Measurements from ENCODE around the gene INPP4A.

Gene INPP4A

DNA sequence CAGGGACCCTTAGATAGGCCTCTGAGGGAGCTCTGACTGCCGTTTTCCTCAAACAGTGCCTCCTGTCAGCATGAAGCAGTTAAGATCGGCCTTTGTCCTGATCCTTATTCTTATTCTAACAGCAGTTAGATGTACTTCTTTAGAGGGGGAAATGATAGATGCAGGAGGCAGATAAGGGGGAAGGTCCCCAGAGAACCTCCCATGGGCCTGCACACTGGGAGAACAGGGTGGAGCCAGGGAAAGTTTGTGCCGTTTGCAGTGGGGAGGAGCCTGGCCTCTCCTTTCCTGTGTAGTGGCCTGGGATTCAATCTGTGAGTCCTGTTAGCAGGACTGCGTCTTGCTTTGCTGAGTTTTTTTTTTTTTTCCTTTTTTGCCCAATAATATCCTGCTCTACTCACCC lies 7.9 kb upstream of the INPP4A start:
- DNase-seq (ENCODE audit: low read depth, low spot score), result no peak

DNA sequence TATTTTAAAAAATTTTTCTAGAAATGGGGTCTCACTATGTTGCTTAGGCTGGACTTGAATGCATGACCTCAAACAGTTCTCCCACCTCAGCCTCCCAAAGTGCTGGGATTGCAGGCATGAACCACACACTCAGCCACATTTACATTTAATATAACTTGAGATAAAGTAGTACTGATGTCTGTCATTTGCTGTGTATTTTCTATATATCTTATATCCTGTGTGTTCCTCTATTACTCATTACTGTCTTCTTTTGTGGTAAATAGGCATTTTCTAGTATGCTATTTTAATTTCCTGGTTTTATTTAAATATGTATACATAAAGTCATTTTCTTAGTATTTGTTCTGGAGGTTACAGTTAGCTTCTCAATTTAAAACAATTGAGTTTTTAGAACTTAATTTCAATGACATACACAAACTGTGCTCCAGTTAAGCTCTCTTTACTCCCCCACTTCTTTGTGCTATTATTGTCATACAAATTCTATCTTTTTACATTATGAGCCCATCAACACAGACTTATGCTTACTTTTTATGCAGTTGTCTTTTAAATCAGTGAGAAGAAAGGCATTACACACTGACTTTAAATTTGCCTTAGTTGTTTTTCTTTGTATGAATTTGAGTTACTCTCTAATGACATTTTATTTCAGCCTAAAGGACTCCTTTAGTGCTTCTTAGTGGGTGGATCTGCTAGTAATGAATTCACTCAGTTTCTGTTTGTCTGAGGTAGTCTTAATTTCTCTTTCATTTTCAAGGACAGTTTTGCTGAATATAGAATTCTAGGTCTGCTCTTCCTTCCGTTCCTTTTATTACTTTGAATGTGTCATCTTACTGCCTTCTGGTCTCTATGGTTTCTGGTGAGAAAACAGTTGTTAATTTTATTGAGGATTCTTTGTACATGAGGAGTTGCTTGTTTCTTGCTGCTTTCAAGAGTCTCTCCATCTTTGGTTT lies 6.2 kb upstream of the INPP4A start:
- no peak for DNase-seq (ENCODE audit: low read depth, low spot score)

DNA sequence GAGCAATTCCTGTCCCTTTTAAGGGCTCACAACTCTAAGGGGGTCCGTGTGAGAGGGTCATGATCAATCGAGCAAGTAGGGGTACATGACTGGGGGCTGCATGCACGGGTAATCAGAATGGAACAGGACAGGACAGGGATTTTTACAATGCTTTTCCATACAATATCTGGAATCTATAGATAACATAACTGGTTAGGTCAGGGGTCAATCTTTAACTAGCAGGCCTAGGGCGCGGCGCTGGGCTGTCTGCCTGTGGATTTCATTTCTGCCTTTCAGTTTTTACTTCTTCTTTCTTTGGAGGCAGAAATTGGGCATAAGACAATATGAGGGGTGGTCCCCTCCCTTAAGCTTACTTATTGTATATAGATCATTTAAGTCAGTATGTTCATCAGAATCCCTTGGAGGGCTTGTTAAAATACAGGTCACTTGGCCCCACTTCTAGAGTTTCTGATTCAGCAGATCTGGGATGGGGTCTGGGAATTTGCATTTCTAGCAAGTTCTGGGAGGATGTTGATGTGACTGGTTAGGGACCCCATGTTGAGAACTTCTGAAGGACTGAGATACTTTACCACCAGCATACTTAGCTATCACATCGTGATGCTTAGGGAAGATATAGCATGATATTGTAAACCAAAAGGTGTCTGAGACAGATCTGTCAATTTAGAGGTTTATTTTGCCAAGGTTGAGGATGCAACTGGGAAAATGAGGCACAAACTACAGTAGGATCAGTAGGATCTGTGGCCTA lies 2.8 kb upstream of the INPP4A start:
- DNase-seq (ENCODE audit: low read depth, low spot score), result no peak

DNA sequence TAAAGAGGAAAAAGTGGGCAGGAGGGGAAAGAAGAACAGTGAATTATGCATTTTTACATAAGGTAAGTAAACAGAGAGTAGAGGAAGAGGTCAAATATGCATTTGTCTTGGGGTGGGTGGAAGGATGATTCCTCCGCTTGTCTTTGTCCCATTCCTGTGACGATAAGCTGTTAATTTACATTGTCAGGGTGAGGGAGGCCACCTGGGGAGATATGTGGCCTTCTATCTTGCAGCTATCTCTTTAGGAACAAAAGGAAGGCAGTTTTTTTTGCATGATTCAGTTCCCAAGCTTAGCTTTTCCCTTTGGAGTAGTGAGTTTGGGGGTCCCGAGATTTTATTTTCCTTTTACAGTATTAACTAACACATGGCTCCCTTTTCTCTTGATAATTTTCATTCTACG lies 2.2 kb upstream of the INPP4A start:
- DNase-seq (ENCODE audit: low read depth, low spot score), result no peak

DNA sequence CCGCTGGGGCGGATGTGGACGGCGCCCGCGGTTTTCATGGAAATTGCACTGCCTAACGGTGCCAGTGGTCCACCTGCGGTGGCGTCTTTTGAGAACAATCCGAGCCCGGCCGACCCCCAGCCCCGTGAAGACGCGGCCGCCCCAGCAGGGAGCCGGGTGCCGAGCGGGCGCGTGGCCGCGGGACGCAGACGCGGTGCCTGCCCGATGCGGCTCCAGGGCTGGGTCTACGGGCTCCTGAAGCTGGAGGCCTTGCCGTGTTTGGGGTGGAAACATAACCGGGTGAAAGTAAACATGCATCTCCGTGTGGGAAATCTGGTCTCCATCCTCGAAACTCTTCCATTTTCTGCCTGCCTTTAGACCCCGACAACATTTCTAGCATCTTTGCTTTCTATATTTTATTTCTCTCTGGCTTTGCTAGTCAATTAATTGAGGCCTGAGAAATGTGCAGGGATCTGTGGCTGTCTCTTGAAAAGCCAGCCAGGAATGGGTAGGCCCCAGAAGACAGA lies 572 bp downstream of the INPP4A start:
- no peak for DNase-seq (ENCODE audit: low read depth, low spot score)

DNA sequence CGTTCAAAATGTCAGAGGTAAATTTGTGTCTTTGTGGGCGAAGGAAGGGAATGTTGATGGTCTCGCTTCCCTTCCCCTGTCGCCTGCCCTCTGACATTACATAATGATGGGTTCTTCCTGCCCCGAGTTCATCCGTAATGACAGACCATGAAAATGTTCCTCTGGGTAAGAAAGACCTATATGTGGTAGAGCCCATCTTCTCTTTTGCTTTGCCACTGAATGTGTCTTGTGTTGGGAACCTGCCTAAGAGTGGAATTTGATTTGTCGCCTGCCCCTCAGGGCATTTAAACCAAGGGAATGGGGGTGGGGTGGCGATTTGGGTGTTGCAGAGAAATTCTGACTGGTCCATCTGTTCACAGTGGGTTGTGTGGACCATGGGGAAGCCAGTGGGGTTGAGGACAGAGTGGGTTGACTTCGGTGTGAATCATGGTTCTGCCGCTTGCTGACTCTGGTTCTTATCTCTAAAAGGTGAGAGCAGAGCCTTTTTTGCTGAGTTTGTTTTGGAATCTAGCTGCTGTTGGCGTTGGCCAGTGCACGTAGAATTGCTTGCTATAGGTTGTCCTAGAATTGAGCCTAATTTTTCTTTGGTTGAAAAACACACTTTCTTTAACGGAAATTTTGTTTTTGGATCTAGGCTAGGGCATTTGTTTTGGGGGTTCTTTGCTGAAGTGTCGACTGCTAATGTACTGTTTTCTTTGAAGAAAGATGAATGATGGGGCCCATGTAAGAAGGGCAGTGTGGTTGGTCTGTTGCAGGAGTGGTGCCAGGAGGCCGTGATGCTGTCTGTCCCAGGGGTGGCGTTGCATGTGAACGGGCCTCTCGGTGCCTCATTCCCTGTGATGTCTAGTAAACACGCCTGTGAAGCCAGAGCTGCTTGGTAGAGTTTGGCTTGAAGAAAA lies 1.3 kb downstream of the INPP4A start:
- no peak for DNase-seq (ENCODE audit: low read depth, low spot score)

DNA sequence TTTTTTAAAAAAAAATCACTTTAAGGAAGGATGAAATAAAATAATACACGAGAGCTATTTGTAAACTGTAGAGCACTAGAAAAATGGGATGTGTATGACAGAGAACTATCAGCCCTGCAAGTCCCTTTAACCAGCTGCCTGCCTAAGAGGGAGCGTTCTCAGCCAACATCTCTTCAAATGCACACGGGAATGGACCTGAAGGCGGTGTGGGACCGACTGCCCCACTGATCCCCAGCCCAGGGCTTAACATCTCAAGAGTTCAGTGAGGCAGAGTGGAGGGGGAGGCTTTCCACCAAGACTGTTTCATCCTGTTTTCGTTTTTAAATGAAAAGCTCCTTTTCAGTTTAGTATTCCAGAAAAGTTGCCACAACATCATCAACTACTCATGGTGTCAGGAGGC lies 2.2 kb downstream of the INPP4A start:
- no peak for DNase-seq (ENCODE audit: low read depth, low spot score)

DNA sequence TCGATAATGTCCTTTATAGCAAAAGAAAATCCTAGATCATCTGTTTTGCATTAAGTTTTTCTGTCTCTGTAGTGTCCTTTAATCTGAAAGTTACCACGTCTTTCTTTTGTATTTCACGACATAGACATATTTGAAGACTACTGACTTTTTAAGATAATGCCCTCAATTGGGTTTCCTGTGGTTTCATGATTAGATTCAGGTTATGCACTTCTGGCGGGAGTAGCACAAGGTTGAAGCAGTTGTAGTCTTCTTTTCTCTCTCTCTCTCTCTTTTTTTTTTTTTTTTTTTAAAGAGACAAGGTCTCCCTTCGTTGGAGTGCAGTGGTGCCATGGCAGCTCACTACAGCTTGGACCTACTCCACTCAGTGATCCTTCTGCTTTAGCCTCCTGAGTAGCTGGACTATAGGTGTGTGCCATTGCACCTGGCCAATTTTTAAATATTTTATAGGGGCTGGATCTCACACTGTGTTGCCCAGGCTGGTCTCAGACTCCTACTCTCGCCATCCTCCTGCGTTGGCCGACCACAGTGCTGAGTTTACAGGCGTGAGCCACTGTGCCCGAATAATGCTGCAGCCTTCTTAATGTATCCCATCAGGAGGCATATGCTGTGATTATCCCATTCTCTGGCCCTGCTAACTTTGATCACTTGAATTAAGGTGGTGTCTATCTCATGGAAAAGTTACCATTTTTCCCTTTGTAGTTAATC lies 3.9 kb downstream of the INPP4A start:
- no peak for DNase-seq (ENCODE audit: low read depth, low spot score)

DNA sequence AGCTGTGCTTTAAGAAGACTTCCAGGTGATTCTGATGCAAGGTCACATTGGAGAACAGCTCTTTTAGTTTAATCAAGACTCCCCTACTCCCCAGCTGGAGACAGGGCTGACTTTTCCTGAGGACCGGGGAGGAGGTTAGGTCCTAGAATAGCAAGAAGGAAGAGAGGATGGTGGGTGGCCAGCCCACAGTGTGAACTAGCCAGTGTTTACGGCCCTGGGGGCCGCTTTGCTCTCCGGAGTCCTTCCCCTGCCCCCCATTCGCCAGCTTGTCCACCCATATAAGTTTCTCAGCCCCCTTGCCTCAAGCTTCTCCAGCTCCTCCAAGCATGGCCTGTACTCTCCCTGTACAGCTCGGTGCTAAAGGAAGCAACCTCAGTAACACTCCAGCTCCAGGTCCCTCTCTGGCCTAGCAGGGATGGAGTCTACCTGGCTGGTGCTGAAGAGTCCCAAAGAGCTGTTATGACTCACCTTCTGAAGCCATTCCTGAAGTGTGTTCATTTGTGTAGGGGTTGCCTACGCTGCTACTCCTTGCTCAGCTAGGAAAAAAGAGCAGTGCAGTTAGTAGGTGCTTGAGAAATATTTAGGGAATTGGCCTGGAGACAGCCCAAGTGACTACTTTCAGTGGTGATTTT lies 7.9 kb downstream of the INPP4A start:
- no peak for DNase-seq (ENCODE audit: low read depth, low spot score)

DNA sequence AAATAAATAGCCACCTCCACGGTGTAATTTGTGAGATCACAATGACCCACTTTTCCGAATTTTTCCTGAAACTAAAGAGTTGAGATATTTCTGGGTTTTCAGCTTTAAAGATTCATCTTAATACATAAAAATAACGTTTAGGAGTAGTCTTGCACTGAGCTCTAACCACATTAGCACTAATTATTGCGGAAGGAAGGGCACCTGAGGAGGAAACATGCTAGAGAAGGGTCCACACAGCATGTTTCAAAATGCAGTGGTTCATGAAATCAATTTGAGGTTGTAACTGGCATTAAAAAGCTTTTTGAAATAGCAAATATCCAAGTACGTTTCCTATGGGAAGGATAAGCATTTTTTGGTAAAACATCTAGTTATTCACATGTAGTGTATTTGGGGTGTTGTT lies 8.4 kb downstream of the INPP4A start:
- DNase-seq (ENCODE audit: low read depth, low spot score), result no peak

DNA sequence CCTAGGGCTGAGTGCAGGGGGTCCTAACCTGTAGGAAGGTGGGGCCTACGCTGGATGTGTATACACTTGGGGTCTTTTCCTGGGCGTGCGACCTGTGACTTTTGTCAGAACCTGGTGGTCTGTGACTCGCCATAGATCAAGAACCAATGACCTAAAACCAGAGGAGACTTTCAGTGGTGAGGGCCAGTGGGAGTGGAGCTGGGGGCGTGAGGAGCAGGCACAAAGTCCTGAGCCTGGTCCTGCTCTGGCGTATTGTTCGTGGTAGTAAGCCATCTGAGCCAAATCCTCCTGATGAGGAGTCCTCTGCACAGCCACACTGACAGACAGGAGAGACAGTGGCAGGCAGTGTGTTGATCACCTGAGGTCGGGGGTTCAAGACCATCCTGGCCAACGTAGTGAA lies 8.9 kb downstream of the INPP4A start:
- no peak for DNase-seq (ENCODE audit: low read depth, low spot score)

DNA sequence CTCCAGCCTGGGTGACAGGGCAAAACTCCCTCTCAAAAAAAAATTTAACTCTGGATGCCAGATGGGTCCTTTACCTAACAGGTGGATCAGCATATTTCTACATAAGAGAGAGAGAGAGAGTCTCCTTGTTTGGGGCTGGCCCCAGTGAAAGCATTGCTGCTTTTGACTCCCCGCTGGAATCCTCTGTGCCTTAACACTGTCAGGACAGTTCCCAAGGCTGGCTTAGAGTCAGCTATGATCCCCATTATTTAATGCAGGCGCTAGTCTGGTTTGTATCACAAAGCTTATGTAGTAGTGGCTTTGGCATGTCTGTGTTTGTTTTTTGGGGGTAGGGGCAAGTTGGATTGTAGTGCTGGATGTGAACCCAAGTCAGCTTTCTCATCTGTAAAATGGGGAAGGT lies 9.4 kb downstream of the INPP4A start:
- DNase-seq (ENCODE audit: low read depth, low spot score), result no peak

DNA sequence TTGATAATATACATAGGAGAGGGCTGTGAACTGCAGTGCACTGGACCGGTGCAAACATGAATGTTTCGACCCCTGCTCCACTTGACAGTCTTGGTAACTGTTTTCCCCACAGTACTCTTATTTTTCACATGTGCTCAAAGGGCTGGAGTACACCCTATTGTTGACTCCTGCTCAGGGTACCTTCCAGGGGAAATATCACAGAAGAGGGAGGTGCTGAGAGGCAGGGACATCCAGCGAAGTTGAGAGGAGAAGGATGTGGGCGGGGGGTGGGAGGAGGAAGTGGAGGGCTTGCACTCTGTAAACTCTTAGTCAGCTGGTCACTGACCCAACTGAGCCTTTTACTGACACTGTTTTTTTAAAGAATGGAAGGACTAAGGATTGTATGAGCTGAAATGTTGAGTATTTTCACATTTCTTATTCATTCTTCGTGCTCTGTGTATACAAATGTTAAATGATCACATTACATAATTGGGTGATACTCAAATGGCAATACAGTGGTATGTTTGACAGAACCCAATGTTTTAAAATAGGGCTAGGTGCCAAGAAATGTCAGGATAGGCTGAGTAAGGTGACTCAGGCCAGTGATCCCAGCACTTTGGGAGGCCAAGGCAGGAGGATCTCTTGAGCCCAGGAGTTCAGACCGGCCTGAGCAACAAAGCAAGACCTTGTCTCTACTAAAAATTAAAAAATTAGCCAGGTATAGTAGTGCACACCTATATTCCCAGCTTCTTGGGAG lies 10.0 kb downstream of the INPP4A start:
- DNase-seq (ENCODE audit: low read depth, low spot score), result no peak

DNA sequence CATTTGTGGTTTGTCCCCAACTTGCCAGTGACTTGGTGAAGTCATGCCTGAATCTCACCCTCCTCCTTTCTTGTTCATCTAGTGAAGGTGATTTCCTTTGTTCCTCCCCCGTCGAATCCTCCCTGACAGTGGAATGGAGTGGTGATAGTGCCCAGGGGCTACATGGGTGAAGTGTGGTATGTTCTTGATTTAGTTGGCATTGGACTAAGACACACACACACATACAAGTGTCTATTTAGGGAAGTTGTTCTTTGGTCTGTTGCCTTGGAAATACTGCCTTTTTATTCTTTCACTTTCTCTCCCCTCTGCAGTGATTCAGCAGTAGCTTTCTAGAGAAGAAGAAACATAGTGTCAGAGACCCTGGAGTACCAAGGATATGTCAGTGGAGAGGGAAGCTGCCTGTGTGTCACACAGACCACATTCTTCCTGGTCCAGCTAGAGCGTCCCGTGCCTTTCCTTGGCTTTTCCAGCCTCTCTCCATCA lies 10.9 kb downstream of the INPP4A start:
- DNase-seq (ENCODE audit: low read depth, low spot score), result no peak

DNA sequence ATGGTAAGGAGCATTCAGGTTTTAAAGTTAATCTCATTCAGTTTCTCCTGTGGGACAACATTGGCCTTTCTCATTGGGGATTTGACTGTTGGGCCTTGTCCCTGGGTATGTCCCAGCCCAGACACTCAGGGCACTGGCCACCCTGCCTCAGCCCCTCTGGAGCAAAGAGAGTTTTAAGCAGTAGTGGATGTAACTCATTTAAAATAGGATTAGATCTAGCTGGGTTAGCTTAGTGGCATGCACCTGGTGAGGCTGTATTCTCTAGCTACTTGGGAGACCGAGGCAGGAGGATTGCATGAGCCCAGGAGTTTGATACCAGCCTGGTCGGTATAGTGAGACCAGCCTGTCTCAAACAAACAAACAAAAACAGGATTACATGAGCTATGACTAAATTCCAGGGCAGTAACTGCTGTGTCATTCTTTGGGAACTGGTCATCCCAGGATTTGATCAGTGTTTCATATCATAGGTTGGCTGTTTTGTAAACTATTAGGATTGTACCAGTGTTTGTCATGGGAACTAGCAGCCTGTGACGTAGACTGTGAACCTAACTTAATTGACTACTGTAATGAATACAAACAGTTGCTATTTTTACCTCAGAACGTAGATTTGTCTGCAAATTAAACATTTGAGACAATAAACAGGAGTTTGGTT lies 12.5 kb downstream of the INPP4A start:
- DNase-seq (ENCODE audit: low read depth, low spot score), result no peak

DNA sequence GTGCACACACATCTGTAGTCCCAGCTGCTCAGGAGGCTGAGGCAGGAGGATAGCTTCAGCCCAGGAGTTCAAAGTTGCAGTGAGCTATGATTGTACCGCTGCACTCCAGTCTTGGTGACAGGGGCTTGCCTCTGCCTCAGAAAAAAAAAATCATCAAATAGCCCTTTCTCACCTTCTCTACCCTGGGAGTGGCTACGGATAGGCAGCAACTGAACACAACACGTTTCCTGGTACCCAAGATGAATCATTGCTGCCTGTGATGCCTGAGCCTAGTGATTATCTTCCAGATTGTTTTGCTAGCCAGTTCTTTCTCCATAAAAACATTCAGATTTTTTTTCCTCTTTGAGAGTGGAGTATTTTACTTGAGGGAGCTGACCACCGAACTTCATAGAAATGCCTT lies 13.5 kb downstream of the INPP4A start:
- DNase-seq (ENCODE audit: low read depth, low spot score), result no peak

DNA sequence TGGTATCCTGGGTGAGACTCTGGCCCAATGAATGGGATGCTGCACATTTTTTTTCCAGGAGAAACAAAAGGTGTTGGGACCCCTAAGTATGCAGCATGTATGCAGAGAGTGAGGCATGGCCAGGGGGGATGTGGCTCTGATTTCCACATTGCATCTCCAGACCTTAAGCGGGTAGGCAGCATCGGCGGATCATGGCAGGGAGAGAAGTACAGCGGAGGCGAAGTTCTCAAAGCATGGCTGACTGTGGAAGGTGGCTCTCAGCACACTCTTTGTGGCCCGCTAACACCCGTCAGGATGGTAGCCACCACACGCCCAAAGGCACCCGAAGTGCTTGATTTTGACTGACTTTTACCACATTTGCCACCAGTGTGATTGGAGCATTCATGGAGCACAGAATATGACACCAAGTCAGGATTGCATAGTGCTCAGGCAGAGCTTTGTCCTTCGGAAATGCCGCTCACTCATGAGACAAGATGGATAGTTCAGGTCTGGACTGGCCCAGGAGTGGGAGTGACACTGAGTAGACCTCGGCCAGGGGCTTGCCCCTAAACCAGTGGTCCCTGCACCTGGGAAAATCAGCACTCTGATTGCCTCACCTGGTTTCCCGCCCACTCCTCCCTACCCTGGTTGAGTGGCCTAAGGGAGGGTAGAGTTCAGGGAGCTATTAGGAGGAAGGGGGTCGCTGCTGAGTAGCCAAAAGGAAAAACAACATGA lies 14.2 kb downstream of the INPP4A start:
- no peak for DNase-seq (ENCODE audit: low read depth, low spot score)

DNA sequence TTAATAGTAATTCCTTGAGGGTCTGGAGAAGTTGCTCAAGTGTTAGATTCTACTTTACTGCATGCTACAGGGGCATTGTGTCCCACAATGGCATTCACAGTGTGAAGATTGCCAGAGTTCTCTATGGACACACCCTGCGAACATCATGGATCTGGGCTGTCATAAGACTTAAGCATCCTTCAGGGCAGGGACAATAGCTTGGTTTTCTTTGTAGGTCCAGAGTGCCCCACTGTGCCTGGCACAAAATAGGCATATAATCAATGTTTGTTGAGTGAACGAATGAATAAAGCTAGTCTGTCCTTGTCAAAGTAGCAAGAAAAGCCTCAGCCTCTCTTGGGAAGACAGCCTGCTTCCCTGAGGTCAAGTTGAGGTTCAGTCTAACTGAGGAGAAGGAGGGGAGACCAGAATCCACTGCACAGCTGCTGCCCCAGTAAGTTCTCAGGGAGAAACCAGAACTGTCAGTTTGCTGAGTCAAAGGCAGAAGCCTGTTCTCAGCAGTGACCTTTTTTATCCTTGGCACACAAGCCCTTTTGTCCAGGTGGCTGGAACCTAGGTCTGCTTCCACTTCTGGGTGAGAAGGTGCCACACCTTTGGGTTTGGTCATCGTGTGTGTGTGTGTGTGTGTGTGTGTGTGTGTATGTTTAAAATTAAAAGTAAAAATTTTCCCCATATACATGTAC lies 15.0 kb downstream of the INPP4A start:
- no peak for DNase-seq (ENCODE audit: low read depth, low spot score)
